ENCODE data around the gene ALDH5A1.

GRCh38 chr6:24478903-24479302 is 15.9 kb upstream of the ALDH5A1 start:
- no peak for TF ChIP-seq CTCF (IDR thresholded peaks at IDR 0.05)
- TF ChIP-seq POLR2A (IDR thresholded peaks at IDR 0.05): no peak

Measured in uterus (tissue), 2 donors.